Tibial artery (tissue), 4 donors: Measurements from ENCODE around the gene GLRA1.

Source experiments
- DNase-seq, 2 donors: peaks; one replicate each; pipeline ENCODE4 v3.0.0-alpha.2; 2019
- H3K27ac ChIP-seq, 2 donors: fragments of 200-600 bp; sonication (generic) in 1 of 2; 1 replicate in 1 of 2; 2 replicates in 1 of 2; pipeline ENCODE4 v1.5.1; 2018 to 2019; ENCODE audit warnings: mild to moderate bottlenecking in 1 of 2
- H3K27me3 ChIP-seq, 2 donors: fragments of 200-600 bp; sonication (generic) in 1 of 2; one replicate each; pipeline versions ENCODE4 v1.5.1 to v1.6.0; 2016 to 2019
- H3K36me3 ChIP-seq, 3 donors: fragments of 200-600 bp; sonication (generic) in 2 of 3; one replicate each; pipeline ENCODE4 v1.5.1; 2016 to 2019; ENCODE audit warnings: mild to moderate bottlenecking in 2 of 3
- H3K4me1 ChIP-seq, 4 donors: fragments of 200-600 bp; sonication (generic) in 2 of 4; 1 replicate in 3 of 4; 2 replicates in 1 of 4; pipeline ENCODE4 v1.5.1; 2016 to 2019
- H3K4me3 ChIP-seq, 2 donors: fragments of 200-600 bp; sonication (generic) in 1 of 2; 1 replicate in 1 of 2; 2 replicates in 1 of 2; pipeline ENCODE4 v1.5.1; 2018 to 2019; ENCODE audit warnings: mild to moderate bottlenecking in 2 of 2
- H3K9me3 ChIP-seq, 3 donors: fragments of 200-600 bp; sonication (generic) in 1 of 3; one replicate each; pipeline ENCODE4 v1.5.1; 2016 to 2019
- CTCF ChIP-seq, 2 experiments: fragments of 200-600 bp in 1 of 2; fragments of 450-650 bp in 1 of 2; IDR thresholded peaks; one replicate each; pipeline ENCODE4 v1.5.1; 2017 to 2019; ENCODE audit warnings: antibody characterized with exemption in 2 of 2, mild to moderate bottlenecking in 1 of 2, moderate library complexity in 1 of 2
- intact Hi-C: fragments of 100-400 bp; cut with DNase I; formaldehyde crosslinking; loops from one replicate; pipeline ENCODE4 v1.15.0; 2023; ENCODE audit warnings: low total_unique reads

GLRA1 gene

DNA sequence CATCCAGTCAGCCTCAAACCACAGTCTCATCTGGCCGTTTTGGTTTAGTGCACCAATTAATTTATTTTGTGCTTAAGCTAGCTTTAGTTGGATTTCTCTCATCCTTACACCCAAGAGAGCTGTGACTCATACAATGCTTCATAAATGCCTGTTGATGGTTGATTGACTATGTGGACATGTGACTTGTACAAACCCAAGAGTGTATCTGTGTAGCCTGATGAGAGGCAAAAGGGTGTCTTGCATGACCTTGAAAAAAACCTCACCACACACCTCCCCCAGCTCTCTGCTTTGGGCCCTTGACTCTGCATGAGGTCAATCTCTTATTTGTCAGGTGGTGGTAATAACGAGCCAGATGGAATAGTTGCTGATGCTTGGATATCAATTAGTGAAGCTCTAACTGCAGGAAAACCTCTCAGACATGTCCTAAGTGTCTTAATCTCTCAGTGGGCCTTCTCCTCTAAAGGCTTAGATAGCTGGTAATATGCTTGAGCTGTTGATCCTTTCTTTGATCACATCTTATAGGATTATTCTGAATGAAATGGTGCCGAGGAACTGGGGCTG lies 10.6 kb upstream of the GLRA1 start:
- Histone ChIP-seq H3K4me3 (no peak overlapping the region), H3K36me3 (no peaks in the 10 kb centered on the region), H3K27ac (no peak overlapping the region), H3K9me3 (peaks cover 0 to 19% (median 12%) of the 10 kb centered on the region in 3 donors), H3K4me1 (no peaks in the 10 kb centered on the region), H3K27me3 (no peaks in the 10 kb centered on the region)
- no peak for TF ChIP-seq CTCF (IDR thresholded peaks at IDR 0.05)
- DNase-seq, result no peak
- intact Hi-C loops, result no loop called here

- no peak for DNase-seq
- Histone ChIP-seq H3K36me3 (no peaks in the 10 kb centered on the region), H3K27me3 (no peaks in the 10 kb centered on the region), H3K4me3 (no peak overlapping the region), H3K9me3 (peaks cover 0 to 22% (median 17%) of the 10 kb centered on the region in 3 donors), H3K4me1 (no peaks in the 10 kb centered on the region), H3K27ac (no peak overlapping the region)
- intact Hi-C loops, result no loop called here
- TF ChIP-seq CTCF (IDR thresholded peaks at IDR 0.05), result no peak
These were observed 6.6 kb upstream of the GLRA1 start for GRCh38 chr5:151931260-151931659.

DNA sequence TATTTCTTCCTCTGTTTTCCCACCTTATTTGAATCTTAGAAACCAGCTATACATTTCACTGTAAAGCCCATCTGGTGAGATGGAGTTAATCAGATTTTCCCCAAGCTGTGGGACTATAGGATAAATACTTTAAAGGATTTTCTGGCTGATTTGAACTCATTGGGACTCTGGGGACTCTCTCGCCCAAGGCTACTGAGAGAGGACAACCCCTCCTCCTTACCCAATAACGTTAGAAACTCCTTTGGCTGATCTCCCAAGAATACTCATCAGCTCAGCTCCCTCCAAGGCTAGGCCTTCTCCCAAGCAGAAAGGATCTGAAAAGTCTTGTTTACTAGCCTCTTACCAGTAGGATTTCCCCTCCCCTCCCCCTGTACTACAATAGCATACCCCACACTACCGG lies 1.5 kb upstream of the GLRA1 start:
- Histone ChIP-seq H3K27me3 (peaks cover 0 to 23% of the 10 kb centered on the region in 2 donors), H3K4me1 (no peaks in the 10 kb centered on the region), H3K4me3 (no peak overlapping the region), H3K36me3 (no peaks in the 10 kb centered on the region), H3K9me3 (peaks cover 0 to 11% (median 7%) of the 10 kb centered on the region in 3 donors), H3K27ac (no peak overlapping the region)
- intact Hi-C loops, result no loop called here
- TF ChIP-seq CTCF (IDR thresholded peaks at IDR 0.05), result no peak
- DNase-seq, result no peak

DNA sequence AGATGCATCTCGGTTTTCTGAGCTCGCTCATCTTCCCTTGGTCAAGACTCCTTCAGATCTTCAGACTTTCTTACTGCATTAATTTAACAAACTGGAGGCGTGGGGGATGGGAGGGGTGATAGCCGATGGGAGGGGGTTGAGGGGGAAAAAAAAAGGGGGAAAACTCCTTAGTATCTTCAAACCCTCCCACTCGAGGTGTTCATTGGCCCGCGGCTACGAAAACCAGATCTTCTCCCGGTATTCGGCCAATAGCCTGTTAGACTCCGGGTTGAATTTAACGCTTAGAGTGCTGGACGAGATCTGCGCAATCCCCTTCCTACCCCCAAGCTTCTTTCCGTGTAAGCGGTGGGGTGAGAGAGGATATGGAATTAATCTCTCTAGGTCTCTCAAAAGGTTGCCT lies 689 bp upstream of the GLRA1 start:
- no peaks in the 10 kb centered on the region for H3K36me3 ChIP-seq
- H3K4me3 ChIP-seq, result no peak overlapping the region
- DNase-seq, result no peak
- H3K4me1 ChIP-seq, result no peaks in the 10 kb centered on the region
- intact Hi-C loops, result no loop called here
- H3K27ac ChIP-seq, result no peak overlapping the region
- peaks cover 0 to 4% (median 4%) of the 10 kb centered on the region in 3 donors for H3K9me3 ChIP-seq
- no peak for TF ChIP-seq CTCF (IDR thresholded peaks at IDR 0.05)
- peaks cover 0 to 23% of the 10 kb centered on the region in 2 donors for H3K27me3 ChIP-seq

DNA sequence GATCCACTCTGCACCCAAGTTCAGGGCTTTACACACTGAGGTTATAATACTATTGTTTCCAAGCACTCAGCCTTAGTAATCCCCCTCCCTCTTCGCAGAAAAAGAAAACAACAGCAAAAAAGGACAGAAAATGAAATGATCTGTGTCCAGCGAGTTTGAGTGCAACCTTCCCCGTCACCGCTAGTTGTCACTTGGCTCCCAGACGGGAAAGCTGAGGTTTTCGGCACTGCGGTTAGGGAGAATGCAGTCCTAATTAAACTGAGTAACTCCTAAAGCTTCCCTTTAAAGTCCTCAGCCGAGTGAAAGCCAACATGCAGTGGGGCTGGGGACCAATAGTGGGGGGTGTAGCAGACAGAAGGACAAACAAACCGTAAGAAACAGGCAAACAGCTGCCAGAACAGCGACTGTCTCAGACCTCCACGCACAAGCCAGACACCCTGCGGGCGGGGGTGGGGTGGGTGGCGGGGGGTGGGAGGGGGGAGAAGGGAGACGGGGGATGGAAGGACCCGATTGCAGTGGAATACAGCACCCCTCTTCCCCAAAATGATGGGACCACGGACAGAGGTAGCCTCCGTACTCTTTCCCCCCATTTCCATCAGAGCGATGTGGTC lies 680 bp downstream of the GLRA1 start:
- no peak for TF ChIP-seq CTCF (IDR thresholded peaks at IDR 0.05)
- intact Hi-C loops, result no loop called here
- peaks cover 0 to 23% of the 10 kb centered on the region in 2 donors for H3K27me3 ChIP-seq

More for the DNA sequence above, 680 bp downstream of the GLRA1 start:
- Histone ChIP-seq H3K27ac (no peak overlapping the region), H3K4me1 (no peaks in the 10 kb centered on the region), H3K36me3 (no peaks in the 10 kb centered on the region), H3K9me3 (no peaks in the 10 kb centered on the region), H3K4me3 (no peak overlapping the region)
- no peak for DNase-seq
